T-helper 1 cell treated with Interleukin-12 subunit alpha and Interleukin-12 subunit beta and Interleukin-4 antibody, amounts not matched to agents 30 μg/mL and 1 μg/mL, for 36 hours (primary cell): Measurements from ENCODE around the gene SPATA31A7.
"Not testable (repeated sequence)": the region's sequence is repeated elsewhere in the genome, so short reads cannot be mapped to it uniquely, and the experiment has no call there.

Experiments used
- H3K27ac Mint-ChIP-seq: one replicate; pipeline ENCODE4 v1.8.0; 2021; ENCODE audit warnings: mild to moderate bottlenecking, mixed read lengths
- H3K27me3 Mint-ChIP-seq: one replicate; pipeline ENCODE4 v1.8.0; 2021; ENCODE audit warnings: low read depth, mixed read lengths
- H3K36me3 Mint-ChIP-seq: one replicate; pipeline ENCODE4 v1.8.0; 2021; ENCODE audit warnings: low read depth, mixed read lengths
- H3K4me1 Mint-ChIP-seq: one replicate; pipeline ENCODE4 v1.8.0; 2021; ENCODE audit warnings: low read depth, mixed read lengths
- H3K4me3 Mint-ChIP-seq: one replicate; pipeline ENCODE4 v1.8.0; 2021; ENCODE audit warnings: mild to moderate bottlenecking, moderate library complexity, mixed read lengths
- H3K9me3 Mint-ChIP-seq: one replicate; pipeline ENCODE4 v1.8.0; 2021; ENCODE audit warnings: mixed read lengths

SPATA31A7 gene

GRCh38 chr9:61189736-61190135, at the start of gene SPATA31A7:
Gene SPATA31A7, plus strand, starts transcription at chr9:61190036. Its CDS starts 29 bp downstream, at chr9:61190065.
- not testable (repeated sequence) for H3K4me3 Mint-ChIP-seq

GRCh38 chr9:61226438-61226837, 36.6 kb downstream of the SPATA31A7 start:
- not testable (repeated sequence) for H3K27ac Mint-ChIP-seq, H3K27me3 Mint-ChIP-seq, H3K4me3 Mint-ChIP-seq, H3K4me1 Mint-ChIP-seq, H3K9me3 Mint-ChIP-seq, H3K36me3 Mint-ChIP-seq

More at GRCh38 chr9:61189736-61190135, at the start of gene SPATA31A7:
- H3K27ac Mint-ChIP-seq, H3K4me1 Mint-ChIP-seq, H3K9me3 Mint-ChIP-seq, H3K36me3 Mint-ChIP-seq, H3K27me3 Mint-ChIP-seq: not testable (repeated sequence)
